HepG2 (cell line): ENCODE measurements around the gene RARA. TPM values are rescaled to one million over a fixed set of nuclear protein-coding genes. Genes with fewer than 3 reads are reported as not detected.

Experiments used
- GPN1 ChIP-seq: sonication (generic); formaldehyde crosslinking; IDR thresholded peaks from 2 replicates; pipeline ENCODE4 v1.5.1; 2020; ENCODE audit warnings: missing genetic modification reagents, borderline replicate concordance
- IRX3 ChIP-seq: sonication (generic); formaldehyde crosslinking; IDR thresholded peaks from 2 replicates; pipeline ENCODE4 v1.8.1; 2023; ENCODE audit warnings: mild to moderate bottlenecking, low read depth, missing genetic modification reagents, borderline replicate concordance
- NCOR1 ChIP-seq: fragments of 200-600 bp; sonication (generic); IDR thresholded peaks from 2 replicates; pipeline ENCODE4 v1.7.0; 2017; ENCODE audit warnings: antibody characterized with exemption, low read length, borderline replicate concordance
- RAD51 ChIP-seq: fragments of 450-650 bp; IDR thresholded peaks from 2 replicates; pipeline ENCODE4 v1.6.1; 2016; ENCODE audit warnings: borderline replicate concordance
- TFAP4 ChIP-seq: sonication (generic); IDR thresholded peaks from 2 replicates; pipeline ENCODE4 v1.6.1; 2016; ENCODE audit warnings: low read depth, borderline replicate concordance
- TFDP2 ChIP-seq: sonication (generic); formaldehyde crosslinking; IDR thresholded peaks from 2 replicates; pipeline ENCODE4 v1.4.0; 2020; ENCODE audit warnings: missing genetic modification reagents
- THYN1 ChIP-seq: sonication (generic); formaldehyde crosslinking; IDR thresholded peaks from 2 replicates; pipeline ENCODE4 v1.8.1; 2023; ENCODE audit warnings: low read depth, mild to moderate bottlenecking, moderate library complexity, missing genetic modification reagents, borderline replicate concordance
- ZBTB20 ChIP-seq: sonication (generic); formaldehyde crosslinking; IDR thresholded peaks from 2 replicates; pipeline ENCODE4 v1.8.1; 2023; ENCODE audit warnings: missing genetic modification reagents, low read depth, mild to moderate bottlenecking, borderline replicate concordance
- ZBTB21 ChIP-seq: sonication (generic); formaldehyde crosslinking; IDR thresholded peaks from 2 replicates; pipeline ENCODE4 v1.4.0; 2020; ENCODE audit warnings: missing genetic modification reagents
- ZBTB26 ChIP-seq: IDR thresholded peaks from 2 replicates; pipeline ENCODE4 v1.6.1; 2016; ENCODE audit warnings: missing compliant biosample characterization, missing genetic modification reagents, borderline replicate concordance
- ZBTB37 ChIP-seq: sonication (generic); formaldehyde crosslinking; IDR thresholded peaks from 2 replicates; pipeline ENCODE4 v1.4.0; 2020; ENCODE audit warnings: mild to moderate bottlenecking, missing genetic modification reagents
- ZFP36L2 ChIP-seq: sonication (generic); formaldehyde crosslinking; IDR thresholded peaks from 2 replicates; pipeline ENCODE4 v1.4.0; 2020; ENCODE audit warnings: missing genetic modification reagents
- ZFP41 ChIP-seq: sonication (generic); formaldehyde crosslinking; IDR thresholded peaks from 2 replicates; pipeline ENCODE4 v1.4.0; 2020; ENCODE audit warnings: mild to moderate bottlenecking, missing genetic modification reagents, borderline replicate concordance
- ZNF143 ChIP-seq: sonication (generic); formaldehyde crosslinking; IDR thresholded peaks from 2 replicates; pipeline ENCODE4 v1.4.0; 2020; ENCODE audit warnings: missing genetic modification reagents
- ZNF230 ChIP-seq: sonication (generic); formaldehyde crosslinking; IDR thresholded peaks from 2 replicates; pipeline ENCODE4 v1.4.0; 2020; ENCODE audit warnings: mild to moderate bottlenecking, missing genetic modification reagents
- ZNF709 ChIP-seq: sonication (generic); formaldehyde crosslinking; IDR thresholded peaks from 2 replicates; pipeline ENCODE4 v1.5.0; 2020; ENCODE audit warnings: mild to moderate bottlenecking, missing genetic modification reagents
- ZNF713 ChIP-seq: sonication (generic); formaldehyde crosslinking; IDR thresholded peaks from 2 replicates; pipeline ENCODE4 v1.4.0; 2020; ENCODE audit warnings: mild to moderate bottlenecking, missing genetic modification reagents
- ZNF841 ChIP-seq: sonication (generic); formaldehyde crosslinking; IDR thresholded peaks from 2 replicates; pipeline ENCODE4 v1.8.1; 2023; ENCODE audit warnings: missing genetic modification reagents, borderline replicate concordance
- polyA plus RNA-seq, 8 experiments: library from polyadenylated mRNA; depleted of rRNA in 3 of 8; stranded (reverse) in 7 of 8; unstranded in 1 of 8; fragments of >200 nt; fragmentation: Illumina TruSeq in 4 of 8; extraction: Trizol in 4 of 8; gene quantifications; 2 replicates each; pipeline versions ENCODE4 v1.2.1 to v1.2.3, GENCODE V29; 2011 to 2016; ENCODE audit warnings: low read depth in 4 of 8, missing spikeins in 1 of 8, mixed read lengths in 1 of 8; ENCODE audit not compliant: insufficient read depth in 1 of 8
- total RNA-seq, 5 experiments: library from RNA; depleted of rRNA; stranded (reverse); fragments of >200 nt; fragmentation: Illumina TruSeq; extraction: Trizol; gene quantifications; 2 replicates each; pipeline ENCODE4 v1.2.3, GENCODE V29; 2016; ENCODE audit warnings: low read depth in 1 of 5
- TF ChIP-seq, protein P1 (sequence below): sonication (generic); formaldehyde crosslinking; IDR thresholded peaks from 2 replicates; pipeline ENCODE4 v1.4.0; 2020; ENCODE audit warnings: missing genetic modification reagents

The RARA gene
- total and polyA plus RNA-seq, 2 of the 13 experiments (the other 11 are each of a cell fraction or from before 2014, with no cell fraction given): 6.4 to 8.6 TPM

DNA sequence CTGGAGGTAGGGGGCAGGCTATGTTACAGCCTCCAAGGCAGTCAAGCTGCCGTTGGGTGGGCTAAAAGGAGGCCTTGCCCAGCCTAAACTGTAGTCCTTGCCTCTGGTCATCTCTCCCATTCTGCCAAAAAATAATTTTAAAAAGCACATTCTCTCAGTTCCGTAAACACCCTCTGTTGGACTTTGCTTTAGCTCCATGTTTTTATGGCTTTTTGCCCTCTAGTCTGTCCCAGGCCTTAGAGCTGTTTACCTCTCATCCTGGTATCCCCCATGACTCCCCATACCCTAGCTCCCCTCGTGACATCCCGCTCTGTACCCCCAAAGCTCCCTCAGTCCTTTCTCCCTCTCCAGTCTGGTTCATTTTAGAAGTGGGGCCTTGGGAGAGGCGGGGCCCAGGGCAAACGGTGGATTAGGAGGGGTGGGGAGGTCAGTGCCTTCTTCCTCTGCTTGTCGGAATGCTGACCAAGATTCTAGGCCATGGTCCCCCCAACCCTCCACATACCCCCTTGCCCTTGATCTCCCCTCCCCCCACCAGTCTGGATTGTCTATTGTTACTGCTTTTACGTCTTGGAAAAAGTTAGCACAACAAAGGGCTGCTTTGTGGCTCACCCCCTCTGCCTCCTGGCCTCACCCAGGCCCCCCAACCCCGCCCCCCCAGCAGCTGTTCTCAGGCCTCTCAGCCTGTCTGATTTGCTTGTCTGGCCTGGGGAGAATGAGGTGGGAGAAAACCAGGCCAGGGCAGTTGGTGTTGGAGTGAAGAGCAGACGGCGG, 37.2 kb downstream of the RARA start (continued):
- TF ChIP-seq NCOR1 (peak; percentile 49), THYN1 (no peak), ZNF143 (CRISPR knock-in tag) (no peak), ZNF230 (CRISPR knock-in tag) (no peak), GPN1 (no peak), RAD51 (no peak), ZNF709 (0 out of 2 replicates have a peak, but pooled peaks have one; percentile 4), ZNF841 (no peak), ZBTB21 (CRISPR knock-in tag) (peak; percentile 5; the same call in 1 of the 2 replicates), IRX3 (CRISPR knock-in tag) (no peak), TFAP4 (peak; percentile 47; the same call in 1 of the 2 replicates), ZBTB26 (CRISPR knock-in tag) (no peak), ZFP41 (CRISPR knock-in tag) (0 out of 2 replicates have a peak, but pooled peaks have one; percentile 7), ZBTB37 (CRISPR knock-in tag) (0 out of 2 replicates have a peak, but pooled peaks have one; percentile 0), ZFP36L2 (no peak), ZNF713 (no peak), TFDP2 (no peak), ZBTB20 (no peak)
- TF ChIP-seq, protein P1, sequence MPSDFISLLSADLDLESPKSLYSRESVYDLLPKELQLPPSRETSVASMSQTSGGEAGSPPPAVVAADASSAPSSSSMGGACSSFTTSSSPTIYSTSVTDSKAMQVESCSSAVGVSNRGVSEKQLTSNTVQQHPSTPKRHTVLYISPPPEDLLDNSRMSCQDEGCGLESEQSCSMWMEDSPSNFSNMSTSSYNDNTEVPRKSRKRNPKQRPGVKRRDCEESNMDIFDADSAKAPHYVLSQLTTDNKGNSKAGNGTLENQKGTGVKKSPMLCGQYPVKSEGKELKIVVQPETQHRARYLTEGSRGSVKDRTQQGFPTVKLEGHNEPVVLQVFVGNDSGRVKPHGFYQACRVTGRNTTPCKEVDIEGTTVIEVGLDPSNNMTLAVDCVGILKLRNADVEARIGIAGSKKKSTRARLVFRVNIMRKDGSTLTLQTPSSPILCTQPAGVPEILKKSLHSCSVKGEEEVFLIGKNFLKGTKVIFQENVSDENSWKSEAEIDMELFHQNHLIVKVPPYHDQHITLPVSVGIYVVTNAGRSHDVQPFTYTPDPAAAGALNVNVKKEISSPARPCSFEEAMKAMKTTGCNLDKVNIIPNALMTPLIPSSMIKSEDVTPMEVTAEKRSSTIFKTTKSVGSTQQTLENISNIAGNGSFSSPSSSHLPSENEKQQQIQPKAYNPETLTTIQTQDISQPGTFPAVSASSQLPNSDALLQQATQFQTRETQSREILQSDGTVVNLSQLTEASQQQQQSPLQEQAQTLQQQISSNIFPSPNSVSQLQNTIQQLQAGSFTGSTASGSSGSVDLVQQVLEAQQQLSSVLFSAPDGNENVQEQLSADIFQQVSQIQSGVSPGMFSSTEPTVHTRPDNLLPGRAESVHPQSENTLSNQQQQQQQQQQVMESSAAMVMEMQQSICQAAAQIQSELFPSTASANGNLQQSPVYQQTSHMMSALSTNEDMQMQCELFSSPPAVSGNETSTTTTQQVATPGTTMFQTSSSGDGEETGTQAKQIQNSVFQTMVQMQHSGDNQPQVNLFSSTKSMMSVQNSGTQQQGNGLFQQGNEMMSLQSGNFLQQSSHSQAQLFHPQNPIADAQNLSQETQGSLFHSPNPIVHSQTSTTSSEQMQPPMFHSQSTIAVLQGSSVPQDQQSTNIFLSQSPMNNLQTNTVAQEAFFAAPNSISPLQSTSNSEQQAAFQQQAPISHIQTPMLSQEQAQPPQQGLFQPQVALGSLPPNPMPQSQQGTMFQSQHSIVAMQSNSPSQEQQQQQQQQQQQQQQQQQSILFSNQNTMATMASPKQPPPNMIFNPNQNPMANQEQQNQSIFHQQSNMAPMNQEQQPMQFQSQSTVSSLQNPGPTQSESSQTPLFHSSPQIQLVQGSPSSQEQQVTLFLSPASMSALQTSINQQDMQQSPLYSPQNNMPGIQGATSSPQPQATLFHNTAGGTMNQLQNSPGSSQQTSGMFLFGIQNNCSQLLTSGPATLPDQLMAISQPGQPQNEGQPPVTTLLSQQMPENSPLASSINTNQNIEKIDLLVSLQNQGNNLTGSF: no peak
